Measurements from ENCODE around the gene AIF1L.

Gene AIF1L

GRCh38 chr9:131062969-131063368 is 33.4 kb upstream of the AIF1L start:
- Histone ChIP-seq H3K9ac (ENCODE audit: low read length) (no peak overlapping the region), H3K4me3 (ENCODE audit: low read depth in 1 of 2, low read length in 2 of 2) (no peak overlapping the region), H3K9me3 (ENCODE audit: low read length) (no peaks in the 10 kb centered on the region), H3K27me3 (ENCODE audit: control insufficient read depth in 1 of 2, insufficient read depth in 2 of 2, low read length in 2 of 2) (no peaks in the 10 kb centered on the region), H3K4me1 (ENCODE audit: insufficient read depth, low read length) (no peaks in the 10 kb centered on the region), H3K36me3 (ENCODE audit: insufficient read depth, low read length) (no peaks in the 10 kb centered on the region), H3K27ac (ENCODE audit: low read depth, low read length) (no peak overlapping the region)

GRCh38 chr9:131065599-131065998 is 30.7 kb upstream of the AIF1L start:
- no peak overlapping the region for H3K27ac ChIP-seq (ENCODE audit: low read depth, low read length)
- H3K4me1 ChIP-seq (ENCODE audit: insufficient read depth, low read length), result no peaks in the 10 kb centered on the region
- no peaks in the 10 kb centered on the region for H3K36me3 ChIP-seq (ENCODE audit: insufficient read depth, low read length)
- no peak overlapping the region for H3K4me3 ChIP-seq (ENCODE audit: low read depth in 1 of 2, low read length in 2 of 2)
- no peaks in the 10 kb centered on the region for H3K27me3 ChIP-seq (ENCODE audit: control insufficient read depth in 1 of 2, insufficient read depth in 2 of 2, low read length in 2 of 2)
- H3K9ac ChIP-seq (ENCODE audit: low read length), result no peak overlapping the region
- H3K9me3 ChIP-seq (ENCODE audit: low read length), result no peaks in the 10 kb centered on the region

- Histone ChIP-seq H3K36me3 (ENCODE audit: insufficient read depth, low read length) (no peaks in the 10 kb centered on the region), H3K9ac (ENCODE audit: low read length) (no peak overlapping the region), H3K4me3 (ENCODE audit: low read depth in 1 of 2, low read length in 2 of 2) (no peak overlapping the region), H3K27me3 (ENCODE audit: control insufficient read depth in 1 of 2, insufficient read depth in 2 of 2, low read length in 2 of 2) (no peaks in the 10 kb centered on the region), H3K4me1 (ENCODE audit: insufficient read depth, low read length) (no peaks in the 10 kb centered on the region), H3K9me3 (ENCODE audit: low read length) (no peaks in the 10 kb centered on the region), H3K27ac (ENCODE audit: low read depth, low read length) (no peak overlapping the region)
Measured at GRCh38 chr9:131067625-131068024, 28.7 kb upstream of the AIF1L start.

- H3K27me3 ChIP-seq (ENCODE audit: control insufficient read depth in 1 of 2, insufficient read depth in 2 of 2, low read length in 2 of 2), result no peaks in the 10 kb centered on the region
- H3K4me3 ChIP-seq (ENCODE audit: low read depth in 1 of 2, low read length in 2 of 2), result no peak overlapping the region
- no peaks in the 10 kb centered on the region for H3K9me3 ChIP-seq (ENCODE audit: low read length)
- H3K27ac ChIP-seq (ENCODE audit: low read depth, low read length), result no peak overlapping the region
- no peak overlapping the region for H3K9ac ChIP-seq (ENCODE audit: low read length)
- no peaks in the 10 kb centered on the region for H3K36me3 ChIP-seq (ENCODE audit: insufficient read depth, low read length)
- H3K4me1 ChIP-seq (ENCODE audit: insufficient read depth, low read length), result no peaks in the 10 kb centered on the region
Measured at GRCh38 chr9:131068076-131068816, 28.1 kb upstream of the AIF1L start.

GRCh38 chr9:131069699-131070098 is 26.6 kb upstream of the AIF1L start:
- no peaks in the 10 kb centered on the region for H3K36me3 ChIP-seq (ENCODE audit: insufficient read depth, low read length)
- no peaks in the 10 kb centered on the region for H3K27me3 ChIP-seq (ENCODE audit: control insufficient read depth in 1 of 2, insufficient read depth in 2 of 2, low read length in 2 of 2)

GRCh38 chr9:131072107-131072870 is 24.0 kb upstream of the AIF1L start:
- Histone ChIP-seq H3K9me3 (ENCODE audit: low read length) (no peaks in the 10 kb centered on the region), H3K4me1 (ENCODE audit: insufficient read depth, low read length) (no peaks in the 10 kb centered on the region), H3K9ac (ENCODE audit: low read length) (no peak overlapping the region), H3K27ac (ENCODE audit: low read depth, low read length) (no peak overlapping the region), H3K36me3 (ENCODE audit: insufficient read depth, low read length) (no peaks in the 10 kb centered on the region), H3K27me3 (ENCODE audit: control insufficient read depth in 1 of 2, insufficient read depth in 2 of 2, low read length in 2 of 2) (no peaks in the 10 kb centered on the region), H3K4me3 (ENCODE audit: low read depth in 1 of 2, low read length in 2 of 2) (no peak overlapping the region)

More at GRCh38 chr9:131069699-131070098, 26.6 kb upstream of the AIF1L start:
- no peak overlapping the region for H3K27ac ChIP-seq (ENCODE audit: low read depth, low read length)
- no peak overlapping the region for H3K4me3 ChIP-seq (ENCODE audit: low read depth in 1 of 2, low read length in 2 of 2)
- H3K9me3 ChIP-seq (ENCODE audit: low read length), result no peaks in the 10 kb centered on the region
- no peaks in the 10 kb centered on the region for H3K4me1 ChIP-seq (ENCODE audit: insufficient read depth, low read length)
- no peak overlapping the region for H3K9ac ChIP-seq (ENCODE audit: low read length)

- Histone ChIP-seq H3K9ac (ENCODE audit: low read length) (no peak overlapping the region), H3K27ac (ENCODE audit: low read depth, low read length) (no peak overlapping the region), H3K4me3 (ENCODE audit: low read depth in 1 of 2, low read length in 2 of 2) (no peak overlapping the region), H3K36me3 (ENCODE audit: insufficient read depth, low read length) (no peaks in the 10 kb centered on the region), H3K9me3 (ENCODE audit: low read length) (no peaks in the 10 kb centered on the region), H3K27me3 (ENCODE audit: control insufficient read depth in 1 of 2, insufficient read depth in 2 of 2, low read length in 2 of 2) (no peaks in the 10 kb centered on the region), H3K4me1 (ENCODE audit: insufficient read depth, low read length) (no peaks in the 10 kb centered on the region)
Measured at GRCh38 chr9:131072871-131073237, 23.5 kb upstream of the AIF1L start.

GRCh38 chr9:131076347-131077195 is 19.8 kb upstream of the AIF1L start:
- H3K27ac ChIP-seq (ENCODE audit: low read depth, low read length), result no peak overlapping the region
- H3K27me3 ChIP-seq (ENCODE audit: control insufficient read depth in 1 of 2, insufficient read depth in 2 of 2, low read length in 2 of 2), result no peaks in the 10 kb centered on the region
- no peaks in the 10 kb centered on the region for H3K36me3 ChIP-seq (ENCODE audit: insufficient read depth, low read length)
- no peak overlapping the region for H3K9ac ChIP-seq (ENCODE audit: low read length)
- no peaks in the 10 kb centered on the region for H3K4me1 ChIP-seq (ENCODE audit: insufficient read depth, low read length)
- no peak overlapping the region for H3K4me3 ChIP-seq (ENCODE audit: low read depth in 1 of 2, low read length in 2 of 2)
- no peaks in the 10 kb centered on the region for H3K9me3 ChIP-seq (ENCODE audit: low read length)

- H3K4me3 ChIP-seq (ENCODE audit: low read depth in 1 of 2, low read length in 2 of 2), result no peak overlapping the region
- no peak overlapping the region for H3K27ac ChIP-seq (ENCODE audit: low read depth, low read length)
- no peaks in the 10 kb centered on the region for H3K27me3 ChIP-seq (ENCODE audit: control insufficient read depth in 1 of 2, insufficient read depth in 2 of 2, low read length in 2 of 2)
- H3K4me1 ChIP-seq (ENCODE audit: insufficient read depth, low read length), result no peaks in the 10 kb centered on the region
- H3K36me3 ChIP-seq (ENCODE audit: insufficient read depth, low read length), result no peaks in the 10 kb centered on the region
- no peak overlapping the region for H3K9ac ChIP-seq (ENCODE audit: low read length)
- no peaks in the 10 kb centered on the region for H3K9me3 ChIP-seq (ENCODE audit: low read length)
Measured at GRCh38 chr9:131078427-131079366, 17.6 kb upstream of the AIF1L start.

- H3K9me3 ChIP-seq (ENCODE audit: low read length), result no peaks in the 10 kb centered on the region
- H3K4me3 ChIP-seq (ENCODE audit: low read depth in 1 of 2, low read length in 2 of 2), result no peak overlapping the region
- H3K4me1 ChIP-seq (ENCODE audit: insufficient read depth, low read length), result no peaks in the 10 kb centered on the region
- no peaks in the 10 kb centered on the region for H3K36me3 ChIP-seq (ENCODE audit: insufficient read depth, low read length)
- no peaks in the 10 kb centered on the region for H3K27me3 ChIP-seq (ENCODE audit: control insufficient read depth in 1 of 2, insufficient read depth in 2 of 2, low read length in 2 of 2)
- no peak overlapping the region for H3K9ac ChIP-seq (ENCODE audit: low read length)
- H3K27ac ChIP-seq (ENCODE audit: low read depth, low read length), result no peak overlapping the region
Measured at GRCh38 chr9:131080589-131080988, 15.7 kb upstream of the AIF1L start.
